GM18505 (cell line): ENCODE results near the gene TLR3.
A peak's percentile ranks its signal among the peaks of the same experiment; 100 is the strongest.
"Not testable (repeated sequence)": the region's sequence is repeated elsewhere in the genome, so short reads cannot be mapped to it uniquely, and the experiment has no call there.

ENCODE experiments used
- ATAC-seq: cut with Tn5 transposase; IDR thresholded peaks from one replicate; pipeline ENCODE4 v1.9.1; 2021; ENCODE audit not compliant: unreplicated experiment
- POLR2A ChIP-seq: IDR thresholded peaks from 4 replicates; pipeline ENCODE4 v1.6.1; 2011; ENCODE audit warnings: borderline replicate concordance; ENCODE audit not compliant: insufficient read depth, insufficient read length; ENCODE audit errors: extremely low read depth

Gene TLR3

DNA sequence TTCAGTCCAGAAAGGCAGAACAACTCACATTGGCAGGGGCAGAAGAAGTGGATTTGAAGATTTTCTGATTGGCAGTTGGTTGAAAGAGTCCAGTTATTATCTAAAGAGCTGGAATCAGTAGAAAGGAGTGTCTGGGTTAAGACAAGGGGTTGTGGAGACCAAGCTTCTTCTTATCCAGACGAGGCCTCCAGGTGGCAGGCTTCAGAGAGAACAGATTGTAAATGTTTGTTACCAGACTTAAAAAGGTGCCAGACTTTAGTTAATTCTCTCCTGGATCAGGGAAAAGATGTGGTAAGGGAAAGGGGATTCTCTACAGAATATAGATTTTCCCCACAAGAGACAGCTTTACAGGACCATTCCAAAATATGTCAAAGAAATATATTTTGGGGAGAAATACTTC lies 36.7 kb upstream of the TLR3 start:
- no peak for ATAC-seq
- TF ChIP-seq POLR2A = no peak

DNA sequence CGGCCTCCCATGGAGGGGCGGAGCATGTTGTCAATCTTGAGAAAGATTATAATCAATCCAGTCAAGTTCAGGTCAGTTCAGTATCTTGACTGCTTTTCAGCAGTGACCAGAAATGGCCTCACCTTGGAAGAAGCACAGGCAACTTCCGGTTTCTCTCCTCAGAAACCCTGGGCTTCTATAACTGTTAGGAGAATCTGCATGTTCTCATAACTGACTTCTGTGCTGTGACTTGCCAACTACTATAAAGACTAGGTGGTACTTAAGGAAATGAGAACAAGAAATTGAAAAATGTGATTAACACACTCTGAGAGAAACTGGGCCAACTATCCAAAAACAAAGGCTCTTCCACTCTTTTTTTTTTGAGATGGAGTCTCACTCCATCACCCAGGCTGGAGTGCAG lies 35.9 kb upstream of the TLR3 start:
- ATAC-seq = no peak
- no peak for TF ChIP-seq POLR2A

DNA sequence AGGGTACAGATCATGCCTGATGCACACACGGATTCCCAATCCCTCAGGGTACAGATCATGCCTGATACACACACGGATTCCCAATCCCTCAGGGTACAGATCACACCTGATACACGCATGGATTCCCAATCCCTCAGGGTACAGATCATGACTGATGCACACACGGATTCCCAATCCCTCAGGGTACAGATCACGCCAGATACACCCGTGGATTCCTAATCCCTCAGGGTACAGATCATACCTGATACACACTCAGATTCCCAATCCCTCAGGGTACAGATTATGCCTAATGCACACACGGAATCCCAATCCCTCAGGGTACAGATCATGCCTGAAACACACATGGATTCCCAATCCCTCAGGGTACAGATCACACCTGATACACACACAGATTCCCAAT lies 34.3 kb upstream of the TLR3 start:
- ATAC-seq = not testable (repeated sequence)

DNA sequence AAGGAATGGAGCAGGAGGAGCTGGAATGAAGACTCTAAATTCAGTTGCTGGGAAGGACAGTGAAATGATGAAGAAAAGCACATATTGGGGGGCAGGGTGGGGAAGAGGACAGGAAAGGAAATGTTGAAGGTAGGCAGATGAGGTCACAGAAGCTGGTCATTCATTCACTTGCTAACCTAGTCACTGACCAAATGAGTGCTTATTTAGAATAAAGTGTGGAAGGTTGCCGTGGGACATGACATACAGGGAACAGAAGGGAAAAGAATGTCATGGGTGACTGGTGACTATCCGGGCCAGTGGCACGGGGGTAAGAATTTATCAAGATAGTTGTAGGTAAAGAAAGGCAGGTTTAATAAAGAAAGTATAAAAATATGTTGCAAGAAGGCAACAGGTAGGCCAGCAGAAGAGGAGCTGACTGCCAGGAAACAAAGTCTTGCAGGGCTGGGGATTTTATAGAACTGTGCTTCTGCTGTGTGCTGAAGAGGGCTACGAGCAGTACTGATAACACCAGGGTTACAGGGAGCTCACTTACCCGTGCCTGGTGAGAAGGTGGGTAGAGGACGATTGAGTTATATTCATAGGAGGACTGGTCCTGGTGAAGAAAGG lies 31.9 kb upstream of the TLR3 start:
- TF ChIP-seq POLR2A = no peak
- no peak for ATAC-seq

DNA sequence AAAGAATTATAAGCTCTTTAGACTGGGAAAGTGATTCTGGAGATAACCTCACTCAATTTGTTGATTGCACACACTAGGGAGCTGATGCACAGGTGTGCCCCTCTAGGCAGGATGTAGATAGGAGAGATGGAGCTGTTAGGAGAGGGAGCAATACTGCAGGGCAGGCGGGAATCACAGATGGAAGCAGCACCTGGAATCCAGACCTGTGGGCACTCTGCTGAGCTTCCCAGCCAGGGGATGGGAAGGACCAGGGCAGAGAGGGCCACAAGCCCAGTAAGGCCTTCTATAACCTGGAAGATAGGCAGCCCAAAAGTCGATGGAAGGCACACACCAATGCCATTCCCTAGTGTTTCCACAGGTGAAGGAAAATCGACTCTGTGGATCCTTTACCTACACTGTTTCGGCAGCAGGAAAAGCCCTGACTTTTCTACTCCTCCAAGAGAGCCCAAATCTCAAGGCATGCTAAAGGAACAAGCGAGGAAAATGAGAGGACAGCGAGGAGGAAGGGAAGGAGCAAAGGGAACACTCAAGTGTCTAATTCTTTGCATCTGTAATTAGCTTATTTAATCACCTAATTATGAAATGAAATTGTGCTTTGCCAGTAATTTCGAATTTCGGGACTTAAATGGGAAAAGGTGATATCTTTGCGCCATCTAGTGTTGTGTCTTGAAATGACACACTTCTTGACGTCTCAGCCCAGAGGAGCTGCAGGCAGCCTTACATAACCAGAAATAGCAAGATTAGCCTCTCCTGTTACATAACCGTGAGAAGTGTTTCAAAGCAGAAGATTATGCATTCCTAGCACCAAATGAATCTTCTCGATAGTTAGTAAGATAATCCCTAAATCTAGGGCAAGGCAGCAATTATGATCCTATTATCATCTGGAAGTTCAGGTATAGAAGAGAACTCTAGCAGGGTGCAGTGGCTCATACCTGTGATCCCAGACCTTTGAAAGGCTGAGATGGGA lies 31.0 kb upstream of the TLR3 start:
- ATAC-seq = peak; percentile 80
- TF ChIP-seq POLR2A = no peak

DNA sequence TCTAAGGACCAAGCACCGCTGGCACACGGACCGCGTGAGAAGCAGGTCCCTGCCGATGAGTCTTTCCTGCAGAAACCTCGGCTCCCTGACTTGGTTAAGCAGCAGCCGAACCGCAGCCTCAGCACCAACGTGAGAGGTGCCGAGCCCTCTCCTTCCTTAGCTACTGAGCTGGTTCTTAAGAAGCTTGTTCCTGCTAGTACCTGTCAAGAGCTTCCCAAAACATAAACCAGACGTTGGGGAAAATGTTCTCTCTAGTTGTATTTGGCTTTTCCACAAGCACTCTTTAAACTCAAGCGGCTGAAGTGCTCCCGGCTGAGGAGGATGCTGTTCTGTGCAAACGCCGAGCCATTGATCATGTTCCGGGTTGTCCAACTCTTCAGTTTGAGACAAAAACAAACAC lies 29.3 kb upstream of the TLR3 start:
- no peak for ATAC-seq
- TF ChIP-seq POLR2A = no peak

DNA sequence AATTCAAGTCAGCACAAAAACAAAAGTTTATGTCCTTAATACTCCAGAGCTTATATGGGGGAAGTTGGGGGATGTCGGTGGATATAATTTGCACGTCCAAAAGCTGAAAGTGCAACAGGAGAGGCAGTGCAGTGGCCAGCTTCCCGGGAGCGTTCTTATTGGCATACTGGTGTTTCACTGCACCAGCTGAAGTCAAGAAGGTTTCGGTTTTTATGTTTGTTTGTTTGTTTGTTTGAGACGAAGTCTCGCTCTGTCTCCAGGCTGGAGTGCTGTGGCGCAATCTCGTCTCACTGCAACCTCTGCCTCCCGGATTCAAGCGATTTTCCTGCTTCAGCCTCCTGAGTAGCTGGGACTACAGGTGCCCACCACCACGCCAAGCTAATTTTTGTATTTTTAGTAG lies 28.6 kb upstream of the TLR3 start:
- no peak for TF ChIP-seq POLR2A
- no peak for ATAC-seq

DNA sequence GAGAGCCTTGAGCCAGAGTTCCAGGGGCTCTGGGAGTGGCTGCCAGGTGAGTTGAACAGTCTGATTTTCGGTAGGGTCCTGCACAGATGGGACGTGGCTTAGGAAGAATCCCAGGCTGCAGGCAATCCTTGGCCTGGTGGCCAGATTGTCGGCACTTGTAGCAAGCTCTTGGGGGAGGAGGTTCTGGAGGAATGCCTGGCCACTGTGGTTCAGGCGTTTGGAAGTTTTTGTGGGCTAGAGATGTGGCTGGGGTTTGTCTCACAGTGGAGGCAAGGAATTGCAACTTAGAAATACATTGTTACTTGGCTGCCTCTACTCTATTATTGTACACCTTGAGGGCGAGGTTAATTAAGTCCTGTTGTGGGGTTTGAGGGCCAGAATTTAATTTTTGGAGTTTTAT lies 21.5 kb upstream of the TLR3 start:
- ATAC-seq = not testable (repeated sequence)

DNA sequence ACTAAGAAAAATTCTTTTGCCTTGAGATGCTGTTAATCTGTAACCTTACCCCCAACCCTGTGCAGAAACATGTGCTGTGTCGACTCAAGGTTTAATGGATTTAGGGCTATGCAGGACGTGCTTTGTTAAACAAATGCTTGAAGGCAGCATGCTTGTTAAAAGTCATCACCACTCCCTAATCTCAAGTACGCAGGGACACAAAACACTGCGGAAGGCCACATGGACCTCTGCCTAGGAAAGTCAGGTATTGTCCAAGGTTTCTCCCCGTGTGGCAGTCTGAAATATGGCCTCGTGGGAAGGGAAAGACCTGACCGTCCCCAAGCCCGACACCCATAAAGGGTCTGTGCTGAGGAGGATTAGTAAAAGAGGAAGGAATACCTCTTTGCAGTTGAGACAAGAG lies 18.8 kb upstream of the TLR3 start:
- not testable (repeated sequence) for ATAC-seq

DNA sequence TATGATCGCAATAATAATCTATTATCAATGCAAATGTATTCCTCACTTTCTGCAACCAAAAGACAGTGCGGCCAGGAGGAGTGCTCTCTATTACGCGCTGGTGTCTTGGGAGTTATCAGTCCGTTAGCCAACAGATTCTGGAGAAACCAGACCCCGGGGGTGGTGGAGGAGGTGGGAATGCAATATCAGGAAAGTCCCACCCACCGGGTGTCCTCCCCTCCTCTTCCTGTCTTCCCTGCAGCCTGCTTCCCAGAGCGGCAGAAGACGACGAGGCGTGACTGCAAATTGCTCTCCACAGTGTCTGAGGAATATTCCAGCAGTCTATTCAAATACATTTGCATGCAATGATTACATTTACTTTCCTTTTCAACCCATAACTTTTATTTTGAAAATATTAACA lies 17.9 kb upstream of the TLR3 start:
- TF ChIP-seq POLR2A = no peak
- no peak for ATAC-seq

DNA sequence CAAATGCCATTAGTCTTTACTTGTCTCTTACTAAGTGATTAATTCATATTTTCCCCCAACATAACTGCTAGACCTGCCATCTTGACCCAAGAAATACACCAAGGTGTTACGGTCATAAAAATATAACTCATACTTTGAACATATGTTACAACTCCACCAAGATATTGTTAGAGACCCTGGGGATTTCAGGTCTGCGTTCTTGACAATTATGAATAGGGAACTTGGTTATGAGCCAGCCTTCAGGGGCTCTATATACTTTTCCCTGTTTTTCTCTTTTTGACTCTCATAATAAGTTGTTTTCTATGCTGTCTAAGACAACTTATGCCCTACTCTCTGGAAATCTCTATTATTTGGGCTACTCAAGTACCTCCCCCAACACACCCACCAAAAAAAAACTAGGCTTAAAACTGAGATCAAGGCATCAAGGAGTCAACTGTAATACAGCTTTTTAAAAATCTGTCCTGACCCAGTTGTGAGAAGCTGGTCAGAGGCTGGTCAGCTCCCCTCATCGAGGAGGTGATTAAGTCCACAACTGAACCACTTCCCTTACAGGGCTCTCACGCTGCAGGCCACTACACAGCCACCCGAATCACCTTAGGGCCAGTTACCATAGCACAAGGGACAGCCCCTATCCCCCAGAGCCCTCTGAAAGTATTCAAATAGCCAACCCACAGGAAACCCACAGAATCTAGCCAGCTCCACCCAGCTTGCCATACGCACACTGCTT lies 10.5 kb upstream of the TLR3 start:
- peak; percentile 100 for ATAC-seq
- no peak for TF ChIP-seq POLR2A

DNA sequence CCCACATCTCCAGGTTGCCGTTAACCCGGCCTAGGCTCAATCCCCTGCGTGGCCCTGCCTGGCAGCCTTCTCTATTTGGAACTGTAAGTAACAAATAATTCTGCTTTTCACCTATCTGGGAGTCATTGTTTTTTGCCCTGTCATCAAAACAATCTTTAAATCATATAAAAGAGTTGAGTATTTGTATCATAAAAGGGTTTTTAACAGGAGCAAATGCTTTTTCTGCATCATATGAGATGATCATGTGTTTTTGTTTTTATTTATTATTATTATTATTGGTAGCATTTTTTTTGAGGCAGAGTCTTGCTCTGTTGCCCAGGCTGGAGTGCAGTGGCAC lies 10.0 kb upstream of the TLR3 start:
- ATAC-seq = no peak
- no peak for TF ChIP-seq POLR2A

DNA sequence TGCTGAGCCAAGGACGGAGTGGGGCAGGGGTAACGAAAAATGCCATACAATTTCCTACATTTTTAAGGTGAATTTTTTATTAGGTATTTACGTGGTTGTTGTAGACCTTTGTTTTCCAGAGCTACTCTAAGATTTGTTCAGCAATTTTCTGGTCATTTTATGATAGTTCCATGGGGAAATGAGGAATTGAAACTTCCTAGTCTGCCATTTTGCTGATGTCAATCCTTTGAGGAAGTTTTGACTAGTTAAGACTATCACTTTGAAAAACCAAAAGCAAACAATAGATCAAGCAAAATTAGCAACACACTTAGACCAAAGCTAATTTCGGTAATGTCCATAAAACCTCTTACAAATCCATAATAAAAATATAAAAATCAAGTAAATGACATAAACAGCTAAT lies 7.0 kb upstream of the TLR3 start:
- no peak for TF ChIP-seq POLR2A
- no peak for ATAC-seq

DNA sequence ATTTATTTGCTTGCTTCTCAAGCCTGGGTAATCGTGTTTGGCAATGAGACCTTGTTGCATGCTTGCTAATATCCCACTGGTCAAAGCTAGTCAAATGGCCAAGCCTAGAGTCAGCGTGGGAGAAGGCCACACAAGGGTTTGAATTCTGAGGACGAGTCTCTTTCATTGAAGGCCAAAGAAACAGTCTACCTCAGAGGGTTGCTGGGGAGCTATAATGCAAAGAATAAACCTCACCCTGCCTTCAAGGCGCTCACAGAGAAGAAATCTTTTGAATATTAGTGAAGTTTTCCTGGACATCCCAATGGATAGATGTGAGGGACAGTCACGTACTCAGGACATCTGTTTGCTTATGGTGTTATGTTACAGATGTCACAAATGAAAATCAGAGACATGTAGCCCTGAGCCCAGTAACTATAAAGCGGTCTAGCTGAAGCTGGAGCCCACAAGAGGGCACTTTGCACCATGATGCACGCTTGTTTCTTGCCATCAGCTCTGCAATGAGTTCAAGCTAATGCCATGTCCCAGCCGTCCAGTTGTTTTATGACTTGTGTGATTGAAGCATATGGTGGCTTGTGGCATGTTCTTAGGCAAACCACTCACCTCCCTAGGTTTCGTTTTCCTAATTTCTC lies 1.1 kb upstream of the TLR3 start:
- TF ChIP-seq POLR2A = no peak
- ATAC-seq = peak; percentile 90
